Duodenal mucosa (tissue), 2 donors: Measurements from ENCODE around the gene DSCAML1.
A peak's percentile ranks its signal among the peaks of the same experiment; 100 is the strongest.

Experiments used
- H3K27ac ChIP-seq: one replicate; pipeline ENCODE4 v1.7.0; 2013; ENCODE audit warnings: low read depth, low read length
- H3K27me3 ChIP-seq, 2 donors: one replicate each; pipeline ENCODE4 v1.7.0; 2013; ENCODE audit warnings: low read length in 2 of 2, control low read depth in 1 of 2; ENCODE audit not compliant: insufficient read depth in 2 of 2, control insufficient read depth in 1 of 2
- H3K36me3 ChIP-seq, 2 donors: one replicate each; pipeline ENCODE4 v1.7.0; 2013; ENCODE audit warnings: low read length in 2 of 2, control low read depth in 1 of 2; ENCODE audit not compliant: insufficient read depth in 2 of 2, control insufficient read depth in 1 of 2
- H3K4me1 ChIP-seq, 2 donors: one replicate each; pipeline ENCODE4 v1.7.0; 2013; ENCODE audit warnings: low read length in 2 of 2, control low read depth in 1 of 2; ENCODE audit not compliant: insufficient read depth in 2 of 2, control insufficient read depth in 1 of 2
- H3K4me3 ChIP-seq, 2 donors: one replicate each; pipeline ENCODE4 v1.7.0; 2013; ENCODE audit warnings: low read length in 2 of 2, low read depth in 1 of 2
- H3K9ac ChIP-seq, 2 donors: one replicate each; pipeline ENCODE4 v1.7.0; 2013; ENCODE audit warnings: low read length in 2 of 2, low read depth in 1 of 2
- H3K9me3 ChIP-seq, 2 donors: one replicate each; pipeline ENCODE4 v1.7.0; 2013; ENCODE audit warnings: low read length in 2 of 2, control low read depth in 1 of 2; ENCODE audit not compliant: control insufficient read depth in 1 of 2

Gene DSCAML1

GRCh38 chr11:117831661-117832415 lies 34.8 kb upstream of the DSCAML1 start:
- H3K4me3 ChIP-seq: no peak overlapping the region

GRCh38 chr11:117830674-117831351 lies 33.8 kb upstream of the DSCAML1 start:
- Histone ChIP-seq H3K9ac (no peak overlapping the region), H3K4me1 (peaks cover 18 to 30% of the 10 kb centered on the region in 2 donors), H3K36me3 (no peaks in the 10 kb centered on the region), H3K4me3 (no peak overlapping the region), H3K27me3 (no peaks in the 10 kb centered on the region), H3K27ac (peak overlapping the region; percentile 29), H3K9me3 (no peaks in the 10 kb centered on the region)

More at GRCh38 chr11:117831661-117832415, 34.8 kb upstream of the DSCAML1 start:
- no peak overlapping the region for H3K9ac ChIP-seq
- no peaks in the 10 kb centered on the region for H3K36me3 ChIP-seq
- no peaks in the 10 kb centered on the region for H3K9me3 ChIP-seq
- H3K27me3 ChIP-seq: no peaks in the 10 kb centered on the region
- H3K4me1 ChIP-seq: peaks cover 20 to 30% of the 10 kb centered on the region in 2 donors
- H3K27ac ChIP-seq: no peak overlapping the region

GRCh38 chr11:117830072-117830471 lies 33.1 kb upstream of the DSCAML1 start:
- H3K36me3 ChIP-seq: no peaks in the 10 kb centered on the region
- H3K9me3 ChIP-seq: no peaks in the 10 kb centered on the region
- peaks cover 23 to 32% of the 10 kb centered on the region in 2 donors for H3K4me1 ChIP-seq
- no peak overlapping the region for H3K9ac ChIP-seq
- no peak overlapping the region for H3K4me3 ChIP-seq
- H3K27me3 ChIP-seq: no peaks in the 10 kb centered on the region
- no peak overlapping the region for H3K27ac ChIP-seq

- Histone ChIP-seq H3K27ac (peak overlapping the region; percentile 48), H3K36me3 (no peaks in the 10 kb centered on the region), H3K4me1 (peaks cover 28 to 39% of the 10 kb centered on the region in 2 donors), H3K4me3 (no peak overlapping the region), H3K27me3 (no peaks in the 10 kb centered on the region), H3K9ac (no peak overlapping the region), H3K9me3 (no peaks in the 10 kb centered on the region)
Observed at GRCh38 chr11:117829369-117829725, 32.3 kb upstream of the DSCAML1 start.

GRCh38 chr11:117828611-117829368 lies 31.8 kb upstream of the DSCAML1 start:
- H3K9me3 ChIP-seq: no peaks in the 10 kb centered on the region
- H3K4me1 ChIP-seq: peaks cover 28 to 38% of the 10 kb centered on the region in 2 donors
- no peaks in the 10 kb centered on the region for H3K27me3 ChIP-seq
- peak overlapping the region; percentile 60 for H3K27ac ChIP-seq
- no peak overlapping the region for H3K9ac ChIP-seq
- no peak overlapping the region for H3K4me3 ChIP-seq
- no peaks in the 10 kb centered on the region for H3K36me3 ChIP-seq

- H3K4me1 ChIP-seq: peaks cover 32% of the 10 kb centered on the region in 2 donors
Observed at GRCh38 chr11:117827521-117828511, 30.8 kb upstream of the DSCAML1 start.

GRCh38 chr11:117826832-117827231 lies 29.8 kb upstream of the DSCAML1 start:
- Histone ChIP-seq H3K27ac (no peak overlapping the region), H3K4me3 (no peak overlapping the region), H3K36me3 (no peaks in the 10 kb centered on the region), H3K9ac (no peak overlapping the region), H3K27me3 (no peaks in the 10 kb centered on the region), H3K4me1 (peaks cover 26 to 38% of the 10 kb centered on the region in 2 donors), H3K9me3 (no peaks in the 10 kb centered on the region)

More at GRCh38 chr11:117827521-117828511, 30.8 kb upstream of the DSCAML1 start:
- Histone ChIP-seq H3K27me3 (no peaks in the 10 kb centered on the region), H3K9ac (no peak overlapping the region), H3K27ac (peak overlapping the region; percentile 60), H3K36me3 (no peaks in the 10 kb centered on the region), H3K9me3 (no peaks in the 10 kb centered on the region), H3K4me3 (no peak overlapping the region)

GRCh38 chr11:117826190-117826570 lies 29.2 kb upstream of the DSCAML1 start:
- H3K27me3 ChIP-seq: no peaks in the 10 kb centered on the region
- no peak overlapping the region for H3K4me3 ChIP-seq
- H3K9ac ChIP-seq: no peak overlapping the region
- no peak overlapping the region for H3K27ac ChIP-seq
- H3K36me3 ChIP-seq: no peaks in the 10 kb centered on the region
- H3K9me3 ChIP-seq: no peaks in the 10 kb centered on the region
- peaks cover 26 to 41% of the 10 kb centered on the region in 2 donors for H3K4me1 ChIP-seq

- Histone ChIP-seq H3K27ac (peak overlapping the region; percentile 54), H3K9me3 (no peaks in the 10 kb centered on the region), H3K4me3 (no peak overlapping the region), H3K36me3 (no peaks in the 10 kb centered on the region), H3K9ac (no peak overlapping the region), H3K4me1 (peaks cover 26 to 41% of the 10 kb centered on the region in 2 donors), H3K27me3 (no peaks in the 10 kb centered on the region)
Observed at GRCh38 chr11:117825538-117826189, 28.6 kb upstream of the DSCAML1 start.
